K562 (cell line): ENCODE measurements around the gene MVK. TPM values are rescaled to one million over a fixed set of nuclear protein-coding genes. Genes with fewer than 3 reads are reported as not detected.

ENCODE experiments used
- EZH2 ChIP-seq: IDR thresholded peaks from 2 replicates; pipeline ENCODE4 v1.6.1; 2012; ENCODE audit warnings: low read depth, mild to moderate bottlenecking, inconsistent platforms, low read length, borderline replicate concordance
- RFX5 ChIP-seq: IDR thresholded peaks from 2 replicates; pipeline ENCODE4 v1.6.1; 2011; ENCODE audit warnings: low read depth, mild to moderate bottlenecking, improper control_type of control experiment, low read length
- STAT5B ChIP-seq: fragments of 250-450 bp; sonication (Bioruptor Pico); IDR thresholded peaks from 2 replicates; pipeline ENCODE4 v1.8.0; 2021; ENCODE audit warnings: mild to moderate bottlenecking, inconsistent platforms
- TEAD2 ChIP-seq: fragments of 450-650 bp; IDR thresholded peaks from 2 replicates; pipeline ENCODE4 v1.6.1; 2016; ENCODE audit warnings: missing genetic modification characterization, control low read depth, missing compliant biosample characterization
- ZFP1 ChIP-seq: fragments of 450-650 bp; formaldehyde crosslinking; IDR thresholded peaks from 2 replicates; pipeline ENCODE4 v1.4.0; 2020; ENCODE audit warnings: mild to moderate bottlenecking, mixed read lengths
- ZNF699 ChIP-seq: fragments of 250-450 bp; sonication (Bioruptor Pico); IDR thresholded peaks from 2 replicates; pipeline ENCODE4 v1.8.0; 2021; ENCODE audit warnings: mild to moderate bottlenecking, moderate library complexity; ENCODE audit not compliant: insufficient replicate concordance
- ZNF77 ChIP-seq: fragments of 250-450 bp; sonication (Bioruptor Pico); IDR thresholded peaks from 2 replicates; pipeline ENCODE4 v1.5.0; 2020
- polyA plus RNA-seq, 8 experiments: library from polyadenylated mRNA; depleted of rRNA in 4 of 8; stranded (reverse) in 5 of 8; unstranded in 3 of 8; fragments of >200 nt; fragmentation: Nextera tagmentation in 2 of 8; fragmentation: Illumina TruSeq in 1 of 8; extraction: Ambion mirVana in 2 of 8; extraction: Trizol in 1 of 8; gene quantifications; 2 replicates each; pipeline versions ENCODE4 v1.2.1 to v1.2.3, GENCODE V29; 2011 to 2014; ENCODE audit warnings: inconsistent platforms in 1 of 8, missing spikeins in 1 of 8
- total RNA-seq, 7 experiments: library from RNA; depleted of rRNA in 6 of 7; stranded (reverse); fragments of >200 nt in 6 of 7; fragmentation: Illumina TruSeq in 2 of 7; extraction: Trizol in 2 of 7; gene quantifications; 2 replicates each; pipeline versions ENCODE4 v1.2.1 to v1.2.3, GENCODE V29; 2011 to 2021; ENCODE audit warnings: low replicate concordance in 1 of 7
- TF ChIP-seq, protein P1 (sequence below): sonication (generic); formaldehyde crosslinking; IDR thresholded peaks from 2 replicates; pipeline ENCODE4 v1.8.1; 2023; ENCODE audit warnings: missing genetic modification reagents, mild to moderate bottlenecking, borderline replicate concordance
- TF ChIP-seq, protein P2 (sequence below): fragments of 450-650 bp; IDR thresholded peaks from 2 replicates; pipeline ENCODE4 v1.6.1; 2017; ENCODE audit warnings: antibody characterized with exemption, mild to moderate bottlenecking
- TF ChIP-seq, protein P3 (sequence below): sonication (generic); formaldehyde crosslinking; IDR thresholded peaks from 2 replicates; pipeline ENCODE4 v1.8.0; 2023; ENCODE audit warnings: mild to moderate bottlenecking, missing genetic modification reagents
- TF ChIP-seq, protein P4 (sequence below): sonication (generic); formaldehyde crosslinking; IDR thresholded peaks from 2 replicates; pipeline ENCODE4 v1.8.1; 2023; ENCODE audit warnings: mild to moderate bottlenecking, missing genetic modification reagents

The MVK gene
- total and polyA plus RNA-seq, 9 of the 15 experiments (the other 6 are each of a cell fraction or from before 2014, with no cell fraction given) = 0.41 to 33.6 (median 18.8) TPM

DNA sequence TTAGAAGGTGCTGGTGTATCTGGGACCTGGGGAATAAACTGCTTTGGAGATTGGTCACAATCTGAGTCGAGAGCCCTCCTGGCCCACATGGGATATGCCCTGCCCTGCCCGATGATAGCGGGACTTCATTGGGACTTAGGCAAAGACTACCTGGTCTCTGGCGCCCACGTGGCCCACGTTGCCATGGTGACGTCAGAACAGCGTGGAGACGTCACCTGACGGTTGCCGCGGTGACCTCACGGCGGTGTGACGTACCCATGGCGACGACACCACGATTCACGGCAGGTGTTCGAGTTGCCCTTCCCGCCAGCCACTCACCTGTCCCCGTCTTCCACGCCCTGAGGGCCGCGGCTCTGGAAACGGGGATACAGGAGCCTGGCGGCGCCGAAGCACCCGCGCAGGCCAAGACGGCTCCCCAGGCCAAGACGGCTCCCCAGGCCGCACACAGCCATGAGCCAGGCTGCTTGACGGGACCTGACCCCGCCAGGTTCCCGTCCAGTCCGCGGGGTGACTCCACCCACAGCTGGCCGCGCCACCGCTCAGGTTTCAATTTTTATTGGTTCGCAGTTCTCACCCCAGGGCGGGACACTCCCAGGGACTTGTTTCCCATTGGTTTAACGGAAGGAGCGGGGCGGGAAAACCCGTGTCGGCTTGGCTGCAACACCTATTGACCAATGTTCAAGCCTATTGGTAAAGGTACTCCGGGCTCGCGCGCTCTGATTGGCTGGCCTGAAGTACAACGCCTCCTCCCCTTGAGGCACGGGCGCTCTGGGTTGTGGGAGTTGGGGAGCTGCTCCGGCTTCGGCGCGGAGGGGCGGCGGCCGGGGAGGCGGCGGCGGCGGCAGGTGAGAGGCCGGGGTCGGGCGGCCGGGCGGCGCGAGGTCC lies at the start of gene MVK, which contains the start of gene MMAB (continued):
- TF ChIP-seq, protein P1, sequence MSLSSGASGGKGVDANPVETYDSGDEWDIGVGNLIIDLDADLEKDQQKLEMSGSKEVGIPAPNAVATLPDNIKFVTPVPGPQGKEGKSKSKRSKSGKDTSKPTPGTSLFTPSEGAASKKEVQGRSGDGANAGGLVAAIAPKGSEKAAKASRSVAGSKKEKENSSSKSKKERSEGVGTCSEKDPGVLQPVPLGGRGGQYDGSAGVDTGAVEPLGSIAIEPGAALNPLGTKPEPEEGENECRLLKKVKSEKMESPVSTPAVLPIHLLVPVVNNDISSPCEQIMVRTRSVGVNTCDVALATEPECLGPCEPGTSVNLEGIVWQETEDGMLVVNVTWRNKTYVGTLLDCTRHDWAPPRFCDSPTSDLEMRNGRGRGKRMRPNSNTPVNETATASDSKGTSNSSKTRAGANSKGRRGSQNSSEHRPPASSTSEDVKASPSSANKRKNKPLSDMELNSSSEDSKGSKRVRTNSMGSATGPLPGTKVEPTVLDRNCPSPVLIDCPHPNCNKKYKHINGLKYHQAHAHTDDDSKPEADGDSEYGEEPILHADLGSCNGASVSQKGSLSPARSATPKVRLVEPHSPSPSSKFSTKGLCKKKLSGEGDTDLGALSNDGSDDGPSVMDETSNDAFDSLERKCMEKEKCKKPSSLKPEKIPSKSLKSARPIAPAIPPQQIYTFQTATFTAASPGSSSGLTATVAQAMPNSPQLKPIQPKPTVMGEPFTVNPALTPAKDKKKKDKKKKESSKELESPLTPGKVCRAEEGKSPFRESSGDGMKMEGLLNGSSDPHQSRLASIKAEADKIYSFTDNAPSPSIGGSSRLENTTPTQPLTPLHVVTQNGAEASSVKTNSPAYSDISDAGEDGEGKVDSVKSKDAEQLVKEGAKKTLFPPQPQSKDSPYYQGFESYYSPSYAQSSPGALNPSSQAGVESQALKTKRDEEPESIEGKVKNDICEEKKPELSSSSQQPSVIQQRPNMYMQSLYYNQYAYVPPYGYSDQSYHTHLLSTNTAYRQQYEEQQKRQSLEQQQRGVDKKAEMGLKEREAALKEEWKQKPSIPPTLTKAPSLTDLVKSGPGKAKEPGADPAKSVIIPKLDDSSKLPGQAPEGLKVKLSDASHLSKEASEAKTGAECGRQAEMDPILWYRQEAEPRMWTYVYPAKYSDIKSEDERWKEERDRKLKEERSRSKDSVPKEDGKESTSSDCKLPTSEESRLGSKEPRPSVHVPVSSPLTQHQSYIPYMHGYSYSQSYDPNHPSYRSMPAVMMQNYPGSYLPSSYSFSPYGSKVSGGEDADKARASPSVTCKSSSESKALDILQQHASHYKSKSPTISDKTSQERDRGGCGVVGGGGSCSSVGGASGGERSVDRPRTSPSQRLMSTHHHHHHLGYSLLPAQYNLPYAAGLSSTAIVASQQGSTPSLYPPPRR = no peak
- no peak for TF ChIP-seq STAT5B (CRISPR knock-in tag)
- TF ChIP-seq ZFP1 (CRISPR knock-in tag) = no peak
- TF ChIP-seq, protein P2, sequence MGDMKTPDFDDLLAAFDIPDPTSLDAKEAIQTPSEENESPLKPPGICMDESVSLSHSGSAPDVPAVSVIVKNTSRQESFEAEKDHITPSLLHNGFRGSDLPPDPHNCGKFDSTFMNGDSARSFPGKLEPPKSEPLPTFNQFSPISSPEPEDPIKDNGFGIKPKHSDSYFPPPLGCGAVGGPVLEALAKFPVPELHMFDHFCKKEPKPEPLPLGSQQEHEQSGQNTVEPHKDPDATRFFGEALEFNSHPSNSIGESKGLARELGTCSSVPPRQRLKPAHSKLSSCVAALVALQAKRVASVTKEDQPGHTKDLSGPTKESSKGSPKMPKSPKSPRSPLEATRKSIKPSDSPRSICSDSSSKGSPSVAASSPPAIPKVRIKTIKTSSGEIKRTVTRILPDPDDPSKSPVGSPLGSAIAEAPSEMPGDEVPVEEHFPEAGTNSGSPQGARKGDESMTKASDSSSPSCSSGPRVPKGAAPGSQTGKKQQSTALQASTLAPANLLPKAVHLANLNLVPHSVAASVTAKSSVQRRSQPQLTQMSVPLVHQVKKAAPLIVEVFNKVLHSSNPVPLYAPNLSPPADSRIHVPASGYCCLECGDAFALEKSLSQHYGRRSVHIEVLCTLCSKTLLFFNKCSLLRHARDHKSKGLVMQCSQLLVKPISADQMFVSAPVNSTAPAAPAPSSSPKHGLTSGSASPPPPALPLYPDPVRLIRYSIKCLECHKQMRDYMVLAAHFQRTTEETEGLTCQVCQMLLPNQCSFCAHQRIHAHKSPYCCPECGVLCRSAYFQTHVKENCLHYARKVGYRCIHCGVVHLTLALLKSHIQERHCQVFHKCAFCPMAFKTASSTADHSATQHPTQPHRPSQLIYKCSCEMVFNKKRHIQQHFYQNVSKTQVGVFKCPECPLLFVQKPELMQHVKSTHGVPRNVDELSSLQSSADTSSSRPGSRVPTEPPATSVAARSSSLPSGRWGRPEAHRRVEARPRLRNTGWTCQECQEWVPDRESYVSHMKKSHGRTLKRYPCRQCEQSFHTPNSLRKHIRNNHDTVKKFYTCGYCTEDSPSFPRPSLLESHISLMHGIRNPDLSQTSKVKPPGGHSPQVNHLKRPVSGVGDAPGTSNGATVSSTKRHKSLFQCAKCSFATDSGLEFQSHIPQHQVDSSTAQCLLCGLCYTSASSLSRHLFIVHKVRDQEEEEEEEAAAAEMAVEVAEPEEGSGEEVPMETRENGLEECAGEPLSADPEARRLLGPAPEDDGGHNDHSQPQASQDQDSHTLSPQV = peak; percentile 96
- no peak for TF ChIP-seq EZH2
- TF ChIP-seq, protein P3, sequence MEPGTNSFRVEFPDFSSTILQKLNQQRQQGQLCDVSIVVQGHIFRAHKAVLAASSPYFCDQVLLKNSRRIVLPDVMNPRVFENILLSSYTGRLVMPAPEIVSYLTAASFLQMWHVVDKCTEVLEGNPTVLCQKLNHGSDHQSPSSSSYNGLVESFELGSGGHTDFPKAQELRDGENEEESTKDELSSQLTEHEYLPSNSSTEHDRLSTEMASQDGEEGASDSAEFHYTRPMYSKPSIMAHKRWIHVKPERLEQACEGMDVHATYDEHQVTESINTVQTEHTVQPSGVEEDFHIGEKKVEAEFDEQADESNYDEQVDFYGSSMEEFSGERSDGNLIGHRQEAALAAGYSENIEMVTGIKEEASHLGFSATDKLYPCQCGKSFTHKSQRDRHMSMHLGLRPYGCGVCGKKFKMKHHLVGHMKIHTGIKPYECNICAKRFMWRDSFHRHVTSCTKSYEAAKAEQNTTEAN (CRISPR knock-in tag) = no peak
- no peak for TF ChIP-seq ZNF699
- no peak for TF ChIP-seq TEAD2 (tag)
- TF ChIP-seq ZNF77 (CRISPR knock-in tag) = no peak
- TF ChIP-seq RFX5 = peak; percentile 53; the same call in 1 of the 2 replicates
- TF ChIP-seq, protein P4, sequence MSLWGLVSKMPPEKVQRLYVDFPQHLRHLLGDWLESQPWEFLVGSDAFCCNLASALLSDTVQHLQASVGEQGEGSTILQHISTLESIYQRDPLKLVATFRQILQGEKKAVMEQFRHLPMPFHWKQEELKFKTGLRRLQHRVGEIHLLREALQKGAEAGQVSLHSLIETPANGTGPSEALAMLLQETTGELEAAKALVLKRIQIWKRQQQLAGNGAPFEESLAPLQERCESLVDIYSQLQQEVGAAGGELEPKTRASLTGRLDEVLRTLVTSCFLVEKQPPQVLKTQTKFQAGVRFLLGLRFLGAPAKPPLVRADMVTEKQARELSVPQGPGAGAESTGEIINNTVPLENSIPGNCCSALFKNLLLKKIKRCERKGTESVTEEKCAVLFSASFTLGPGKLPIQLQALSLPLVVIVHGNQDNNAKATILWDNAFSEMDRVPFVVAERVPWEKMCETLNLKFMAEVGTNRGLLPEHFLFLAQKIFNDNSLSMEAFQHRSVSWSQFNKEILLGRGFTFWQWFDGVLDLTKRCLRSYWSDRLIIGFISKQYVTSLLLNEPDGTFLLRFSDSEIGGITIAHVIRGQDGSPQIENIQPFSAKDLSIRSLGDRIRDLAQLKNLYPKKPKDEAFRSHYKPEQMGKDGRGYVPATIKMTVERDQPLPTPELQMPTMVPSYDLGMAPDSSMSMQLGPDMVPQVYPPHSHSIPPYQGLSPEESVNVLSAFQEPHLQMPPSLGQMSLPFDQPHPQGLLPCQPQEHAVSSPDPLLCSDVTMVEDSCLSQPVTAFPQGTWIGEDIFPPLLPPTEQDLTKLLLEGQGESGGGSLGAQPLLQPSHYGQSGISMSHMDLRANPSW = no peak
